ENCODE measurements around the gene CANX. TPM values are rescaled to one million over a fixed set of nuclear protein-coding genes. Genes with fewer than 3 reads are reported as not detected.
A peak's percentile ranks its signal among the peaks of the same experiment; 100 is the strongest.

CANX gene
- total and polyA plus RNA-seq, 2 of the 13 experiments (the other 11 are each of a cell fraction or from before 2014, with no cell fraction given) = 477 to 680 TPM

GRCh38 chr5:179698935-179699615, at the start of gene CANX (continued):
- TF ChIP-seq ZFY (CRISPR knock-in tag; IDR thresholded peaks at IDR 0.05) (peak; percentile 96), HES4 (CRISPR knock-in tag; IDR thresholded peaks at IDR 0.05; ENCODE audit: borderline replicate concordance) (peak; percentile 91), ATF7 (IDR thresholded peaks at IDR 0.05) (no peak), ATF7 (CRISPR knock-in tag; IDR thresholded peaks at IDR 0.05) (no peak), MEIS1 (CRISPR knock-in tag; IDR thresholded peaks at IDR 0.05; ENCODE audit: borderline replicate concordance) (peak; percentile 71; the same call in 1 of the 2 replicates), ZNF121 (CRISPR knock-in tag; IDR thresholded peaks at IDR 0.05) (peak; percentile 58), CBX5 (CRISPR knock-in tag; IDR thresholded peaks at IDR 0.05; ENCODE audit: borderline replicate concordance) (no peak), POGZ (CRISPR knock-in tag; IDR thresholded peaks at IDR 0.05) (no peak), MIER3 (CRISPR knock-in tag; IDR thresholded peaks at IDR 0.05; ENCODE audit: borderline replicate concordance) (peak; percentile 2; the same call in 1 of the 2 replicates), KDM1A (CRISPR knock-in tag; IDR thresholded peaks at IDR 0.05) (no peak), ZNF552 (CRISPR knock-in tag; IDR thresholded peaks at IDR 0.05; ENCODE audit: borderline replicate concordance) (no peak), ZBTB3 (CRISPR knock-in tag; IDR thresholded peaks at IDR 0.05; ENCODE audit: borderline replicate concordance, low read depth) (no peak), ZNF784 (CRISPR knock-in tag; IDR thresholded peaks at IDR 0.05; ENCODE audit: borderline replicate concordance) (no peak), ZNF878 (CRISPR knock-in tag; IDR thresholded peaks at IDR 0.05) (no peak), REL (CRISPR knock-in tag; conservative IDR thresholded peaks at IDR 0.05) (peak; percentile 86), ZNF335 (CRISPR knock-in tag; IDR thresholded peaks at IDR 0.05) (no peak), ZNF235 (CRISPR knock-in tag; IDR thresholded peaks at IDR 0.05; ENCODE audit: borderline replicate concordance) (no peak), REST (IDR thresholded peaks at IDR 0.05; ENCODE audit: borderline replicate concordance in 1 of 2, low read depth in 1 of 2, low read length in 2 of 2) (no peak), SMAD3 (CRISPR knock-in tag; IDR thresholded peaks at IDR 0.05) (no peak)
- TF ChIP-seq, protein P1, sequence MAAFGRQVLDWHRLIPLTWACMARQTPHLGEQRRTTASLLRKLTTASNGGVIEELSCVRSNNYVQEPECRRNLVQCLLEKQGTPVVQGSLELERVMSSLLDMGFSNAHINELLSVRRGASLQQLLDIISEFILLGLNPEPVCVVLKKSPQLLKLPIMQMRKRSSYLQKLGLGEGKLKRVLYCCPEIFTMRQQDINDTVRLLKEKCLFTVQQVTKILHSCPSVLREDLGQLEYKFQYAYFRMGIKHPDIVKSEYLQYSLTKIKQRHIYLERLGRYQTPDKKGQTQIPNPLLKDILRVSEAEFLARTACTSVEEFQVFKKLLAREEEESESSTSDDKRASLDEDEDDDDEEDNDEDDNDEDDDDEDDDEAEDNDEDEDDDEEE (CRISPR knock-in tag; IDR thresholded peaks at IDR 0.05) = peak; percentile 60; the same call in 1 of the 2 replicates
- TF ChIP-seq, protein P2, sequence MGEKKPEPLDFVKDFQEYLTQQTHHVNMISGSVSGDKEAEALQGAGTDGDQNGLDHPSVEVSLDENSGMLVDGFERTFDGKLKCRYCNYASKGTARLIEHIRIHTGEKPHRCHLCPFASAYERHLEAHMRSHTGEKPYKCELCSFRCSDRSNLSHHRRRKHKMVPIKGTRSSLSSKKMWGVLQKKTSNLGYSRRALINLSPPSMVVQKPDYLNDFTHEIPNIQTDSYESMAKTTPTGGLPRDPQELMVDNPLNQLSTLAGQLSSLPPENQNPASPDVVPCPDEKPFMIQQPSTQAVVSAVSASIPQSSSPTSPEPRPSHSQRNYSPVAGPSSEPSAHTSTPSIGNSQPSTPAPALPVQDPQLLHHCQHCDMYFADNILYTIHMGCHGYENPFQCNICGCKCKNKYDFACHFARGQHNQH (CRISPR knock-in tag; IDR thresholded peaks at IDR 0.05) = peak; percentile 22; the same call in 1 of the 2 replicates
- TF ChIP-seq, protein P3, sequence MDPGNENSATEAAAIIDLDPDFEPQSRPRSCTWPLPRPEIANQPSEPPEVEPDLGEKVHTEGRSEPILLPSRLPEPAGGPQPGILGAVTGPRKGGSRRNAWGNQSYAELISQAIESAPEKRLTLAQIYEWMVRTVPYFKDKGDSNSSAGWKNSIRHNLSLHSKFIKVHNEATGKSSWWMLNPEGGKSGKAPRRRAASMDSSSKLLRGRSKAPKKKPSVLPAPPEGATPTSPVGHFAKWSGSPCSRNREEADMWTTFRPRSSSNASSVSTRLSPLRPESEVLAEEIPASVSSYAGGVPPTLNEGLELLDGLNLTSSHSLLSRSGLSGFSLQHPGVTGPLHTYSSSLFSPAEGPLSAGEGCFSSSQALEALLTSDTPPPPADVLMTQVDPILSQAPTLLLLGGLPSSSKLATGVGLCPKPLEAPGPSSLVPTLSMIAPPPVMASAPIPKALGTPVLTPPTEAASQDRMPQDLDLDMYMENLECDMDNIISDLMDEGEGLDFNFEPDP (CRISPR knock-in tag; conservative IDR thresholded peaks at IDR 0.05) = 0 out of 2 replicates have a peak, but pooled peaks have one; percentile 86

Data from HepG2 (cell line).